Glomerular endothelial cell (primary cell): ENCODE measurements around the gene SLC25A25. TPM values are rescaled to one million over a fixed set of nuclear protein-coding genes. Genes with fewer than 3 reads are reported as not detected.

Source experiments
- DNase-seq: peaks from one replicate; pipeline ENCODE4 v3.0.0-alpha.2; 2011; ENCODE audit warnings: low read depth, low spot score; ENCODE audit errors: extremely low read depth
- total RNA-seq: library from RNA; depleted of rRNA; stranded (reverse); fragments of >200 nt; gene quantifications from 2 replicates; pipeline ENCODE4 v1.2.3, GENCODE V29; 2015

The SLC25A25 gene
- total RNA-seq, 1 donor from 2014 or later: 24.1 TPM

DNA sequence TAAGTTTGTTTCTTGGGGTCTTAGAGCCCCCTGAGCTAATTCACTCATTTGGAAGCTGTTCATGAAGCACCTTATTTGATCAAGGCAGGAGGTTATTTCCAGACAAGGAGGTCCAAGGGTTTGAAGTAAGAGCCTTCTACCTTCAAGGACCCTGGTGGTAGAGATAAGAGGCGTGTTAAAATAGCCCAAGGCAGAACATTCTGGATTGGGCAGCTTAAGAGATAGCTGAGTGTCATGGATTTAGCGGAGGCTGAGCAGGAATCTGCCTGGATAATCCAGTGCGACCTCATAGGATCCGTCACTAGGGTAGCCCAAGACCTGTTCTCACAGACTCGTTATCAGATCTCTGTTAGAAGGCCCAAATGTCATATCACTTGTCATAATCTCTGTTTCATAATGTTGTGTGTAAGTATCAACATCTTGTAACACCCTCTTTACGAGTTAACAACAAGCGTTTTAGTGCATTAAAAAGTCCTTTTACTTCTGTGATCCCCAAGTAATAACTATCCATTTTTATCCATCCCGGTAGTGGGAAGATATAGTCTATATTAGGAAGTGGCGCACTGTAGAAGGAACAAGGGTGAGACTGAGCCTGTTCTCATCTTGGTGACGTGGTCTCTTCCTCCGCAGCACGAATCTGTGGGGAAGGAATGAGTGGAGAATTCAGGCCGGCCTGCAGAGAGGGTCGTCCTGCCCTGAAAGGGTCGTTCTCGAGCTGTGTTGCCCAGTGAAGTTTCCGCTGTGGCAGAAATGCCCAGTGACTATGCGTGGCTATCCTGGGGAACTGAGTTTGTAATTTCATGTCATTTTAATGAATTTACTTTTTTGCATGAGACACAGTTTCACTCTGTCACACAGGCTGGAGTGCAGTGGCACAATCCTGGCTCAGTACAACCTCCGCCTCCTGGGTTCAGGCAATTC, 28.8 kb downstream of the SLC25A25 start:
- DNase-seq: no peak

DNA sequence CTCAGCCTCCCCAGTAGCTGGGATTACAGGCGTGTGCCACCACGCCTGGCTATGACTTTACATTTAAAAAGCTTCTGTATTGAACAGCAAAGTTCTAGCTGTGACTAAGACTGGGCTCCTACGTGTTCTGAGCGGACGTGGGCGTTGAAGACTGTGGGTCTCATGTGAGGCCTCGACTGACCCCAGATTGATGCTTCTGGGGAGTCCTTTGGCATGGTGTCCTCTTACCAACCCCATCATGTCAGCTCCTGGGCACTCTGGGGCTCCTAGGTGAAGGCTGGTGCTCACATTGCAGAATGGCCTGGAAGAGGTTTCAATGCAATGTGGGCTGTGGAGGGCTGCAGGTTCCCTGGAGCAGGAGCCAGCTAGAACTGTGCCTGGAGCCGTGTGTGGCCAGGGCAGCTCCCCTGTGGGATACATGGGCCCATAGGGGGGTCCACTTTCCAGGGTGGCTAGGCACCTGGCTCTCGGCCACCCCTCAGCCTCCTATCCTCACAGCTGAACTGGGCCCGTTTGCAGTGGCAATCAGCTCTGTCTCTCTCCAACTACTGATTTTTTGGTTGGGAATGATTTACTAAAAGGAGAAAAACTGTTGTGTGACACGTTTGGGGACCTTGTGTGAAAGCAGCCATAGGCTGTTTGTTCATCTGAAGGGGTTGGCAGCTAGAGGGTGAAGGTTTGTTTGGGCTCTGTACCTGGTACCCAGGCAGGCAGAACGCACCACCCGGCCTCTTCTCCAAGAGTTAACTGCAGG, 29.7 kb downstream of the SLC25A25 start:
- no peak for DNase-seq

DNA sequence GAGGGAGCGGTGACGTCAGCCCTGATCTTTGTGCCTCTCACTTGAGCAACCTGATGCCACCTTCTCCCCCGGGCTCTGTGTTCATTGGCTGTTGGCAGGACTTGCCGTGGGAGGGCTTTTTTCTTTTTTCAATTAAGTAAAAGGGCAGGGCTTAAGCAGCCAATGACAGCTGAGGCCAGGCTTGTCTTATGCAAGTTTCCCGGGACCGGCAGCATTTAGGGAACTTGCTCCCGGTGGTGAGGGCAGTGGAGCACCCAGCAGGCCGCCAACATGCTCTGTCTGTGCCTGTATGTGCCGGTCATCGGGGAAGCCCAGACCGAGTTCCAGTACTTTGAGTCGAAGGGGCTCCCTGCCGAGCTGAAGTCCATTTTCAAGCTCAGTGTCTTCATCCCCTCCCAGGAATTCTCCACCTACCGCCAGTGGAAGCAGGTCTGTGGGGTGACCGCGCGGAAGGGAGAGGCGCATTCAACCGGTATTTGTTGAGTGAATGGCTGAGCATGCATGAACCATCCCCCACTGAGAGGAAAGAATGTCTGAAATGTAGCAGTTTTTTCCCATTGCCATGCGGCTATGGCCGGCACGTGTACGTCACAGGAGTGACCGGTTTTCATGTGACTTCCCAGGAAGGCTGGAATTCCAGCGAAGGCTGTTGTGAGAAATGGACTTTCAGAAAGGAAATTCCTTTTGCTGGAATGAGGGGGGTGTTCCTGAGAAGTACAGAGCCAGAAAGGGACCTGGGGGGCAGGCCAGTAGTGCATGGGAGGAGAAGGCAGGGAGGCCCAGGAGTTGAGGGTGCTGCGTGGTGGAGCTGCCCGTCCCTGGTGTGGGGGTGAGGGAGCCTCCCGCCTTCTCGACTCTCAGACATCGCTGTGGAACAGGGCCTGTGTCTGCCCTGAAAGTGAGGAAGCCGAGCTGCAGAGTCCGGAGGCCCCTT, 30.5 kb downstream of the SLC25A25 start:
- DNase-seq: peak; percentile 88

DNA sequence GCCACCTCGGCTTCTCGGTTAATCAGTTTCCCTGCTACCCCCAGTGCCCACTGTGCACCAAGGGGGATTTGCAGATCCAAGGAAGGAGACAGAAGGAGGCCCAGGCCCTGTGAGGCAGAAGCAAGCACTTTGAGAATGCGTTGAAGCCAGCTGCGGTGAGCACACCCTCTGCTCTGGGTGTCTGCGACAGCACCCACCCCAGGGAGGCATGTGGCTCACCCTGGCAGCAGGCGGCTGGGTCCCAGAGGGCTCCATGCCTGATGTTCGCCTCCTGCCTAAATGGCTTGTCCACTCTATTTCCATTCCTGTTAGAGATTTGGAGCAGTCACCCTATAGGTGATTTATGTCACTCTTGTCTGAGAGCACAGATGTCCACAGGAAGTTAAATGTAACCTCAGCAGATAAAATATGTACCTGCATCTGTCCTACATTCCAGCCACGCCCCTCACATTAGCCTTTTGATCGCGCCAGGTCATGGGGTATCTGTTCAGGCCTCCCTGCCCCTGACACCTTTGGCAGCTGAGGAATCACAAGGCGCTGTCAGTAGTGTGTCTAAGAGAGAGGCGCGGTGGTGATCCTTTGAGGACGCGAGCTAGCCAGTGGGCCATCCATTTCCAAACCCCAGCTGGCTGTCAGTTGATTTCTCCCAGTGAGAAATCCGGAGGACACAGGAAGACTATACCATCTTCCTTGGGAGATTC, 31.3 kb downstream of the SLC25A25 start:
- DNase-seq: no peak

DNA sequence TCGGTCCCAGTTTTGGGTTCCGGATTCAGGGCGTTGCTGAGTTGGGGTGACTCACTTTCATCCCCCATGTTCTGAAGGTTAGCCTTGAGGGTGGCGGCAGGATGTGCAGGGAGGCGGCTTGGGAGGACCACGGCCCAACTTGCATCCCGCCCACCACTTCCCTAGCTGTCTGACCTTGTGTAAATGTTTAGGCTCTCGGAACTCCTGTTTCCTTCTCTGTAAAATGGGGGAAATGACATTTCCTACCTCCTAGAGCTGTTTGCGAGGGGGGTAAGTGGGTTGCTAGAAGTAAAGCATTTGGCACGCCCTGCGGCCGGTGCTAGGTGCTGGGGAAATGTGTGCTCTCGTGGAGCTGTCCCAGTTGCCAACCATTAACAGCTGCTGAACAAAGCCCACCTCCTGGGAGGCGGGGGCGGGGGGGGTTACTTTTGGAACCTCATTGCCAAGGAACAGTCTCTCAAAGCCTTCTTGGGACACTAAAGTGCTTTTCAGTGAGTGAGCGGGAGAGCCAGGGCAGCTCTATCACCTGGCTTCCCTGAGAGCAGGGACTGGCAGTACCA, 32.0 kb downstream of the SLC25A25 start:
- DNase-seq: peak; percentile 48

DNA sequence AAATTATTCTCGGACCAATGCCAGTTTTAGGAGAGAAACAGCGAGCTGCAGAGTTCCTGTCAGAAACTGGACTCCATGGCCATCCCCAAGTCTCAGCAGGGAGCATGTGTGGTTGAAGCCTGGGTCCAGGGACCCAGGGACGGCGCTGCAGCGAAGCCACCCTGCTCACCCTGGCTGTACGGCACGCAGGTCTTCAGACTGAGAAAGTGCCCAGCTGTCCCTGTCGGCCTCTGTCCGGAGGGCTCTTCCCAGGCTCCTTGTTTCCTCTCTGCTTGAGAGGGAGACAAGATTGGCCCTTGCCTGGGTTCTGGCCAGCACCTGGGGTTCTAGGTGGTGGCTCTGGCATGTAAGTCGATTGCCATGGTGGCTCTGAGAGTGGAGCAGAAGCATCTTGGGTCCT, 32.5 kb downstream of the SLC25A25 start:
- no peak for DNase-seq

DNA sequence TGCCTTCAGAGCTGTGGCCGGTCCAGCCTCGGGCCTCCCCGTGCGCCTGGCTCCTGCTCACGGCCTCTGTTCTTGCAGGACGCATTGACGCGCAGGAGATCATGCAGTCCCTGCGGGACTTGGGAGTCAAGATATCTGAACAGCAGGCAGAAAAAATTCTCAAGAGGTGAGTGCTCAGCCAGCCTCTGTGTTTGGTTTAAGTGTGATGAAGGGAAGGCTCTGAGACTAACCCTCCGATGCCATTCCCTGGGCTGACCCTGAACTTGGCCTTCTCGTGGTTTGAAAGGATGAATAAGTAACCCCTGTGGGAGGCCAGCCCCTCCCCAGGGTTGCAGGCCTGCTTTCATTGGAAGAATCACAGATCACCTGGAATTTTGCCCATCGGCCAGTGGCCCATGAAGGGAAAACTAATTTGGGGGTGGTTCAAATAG, 33.2 kb downstream of the SLC25A25 start:
- DNase-seq: no peak

DNA sequence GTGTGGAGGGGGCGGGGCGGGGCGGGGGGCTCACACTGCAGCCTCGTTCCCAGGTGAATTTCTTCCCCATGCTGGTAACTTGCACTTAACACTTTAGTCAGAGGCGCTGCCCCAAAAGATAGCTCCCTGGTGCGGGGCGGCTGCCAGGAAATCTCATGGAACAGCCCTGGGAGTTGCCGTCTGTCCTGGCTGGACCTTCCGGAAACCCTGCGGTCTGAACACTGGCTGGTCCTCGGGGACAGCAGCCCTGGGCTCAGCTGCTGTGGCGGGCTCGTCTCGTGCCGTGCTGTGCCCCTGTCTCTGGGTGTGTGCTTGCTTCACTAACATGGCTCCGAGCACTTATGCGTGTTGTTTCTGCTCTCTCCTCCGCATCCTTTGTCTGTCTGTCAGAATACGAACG, 33.7 kb downstream of the SLC25A25 start:
- DNase-seq: no peak

DNA sequence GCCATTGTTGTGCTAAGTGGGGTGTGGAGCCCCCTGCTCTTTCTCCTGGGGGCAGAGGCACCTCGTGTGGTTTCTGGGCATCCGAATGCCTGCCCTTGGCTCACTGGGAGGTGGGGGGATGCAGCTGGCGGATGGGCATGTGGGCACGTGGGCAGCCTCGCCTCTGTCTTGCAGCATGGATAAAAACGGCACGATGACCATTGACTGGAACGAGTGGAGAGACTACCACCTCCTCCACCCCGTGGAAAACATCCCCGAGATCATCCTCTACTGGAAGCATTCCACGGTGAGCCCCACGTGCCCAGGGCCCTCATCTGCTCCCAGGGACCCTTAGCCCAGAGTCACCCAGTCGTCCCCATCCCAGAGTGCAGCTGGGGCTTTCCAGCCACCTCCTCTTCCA, 34.2 kb downstream of the SLC25A25 start:
- DNase-seq: no peak

DNA sequence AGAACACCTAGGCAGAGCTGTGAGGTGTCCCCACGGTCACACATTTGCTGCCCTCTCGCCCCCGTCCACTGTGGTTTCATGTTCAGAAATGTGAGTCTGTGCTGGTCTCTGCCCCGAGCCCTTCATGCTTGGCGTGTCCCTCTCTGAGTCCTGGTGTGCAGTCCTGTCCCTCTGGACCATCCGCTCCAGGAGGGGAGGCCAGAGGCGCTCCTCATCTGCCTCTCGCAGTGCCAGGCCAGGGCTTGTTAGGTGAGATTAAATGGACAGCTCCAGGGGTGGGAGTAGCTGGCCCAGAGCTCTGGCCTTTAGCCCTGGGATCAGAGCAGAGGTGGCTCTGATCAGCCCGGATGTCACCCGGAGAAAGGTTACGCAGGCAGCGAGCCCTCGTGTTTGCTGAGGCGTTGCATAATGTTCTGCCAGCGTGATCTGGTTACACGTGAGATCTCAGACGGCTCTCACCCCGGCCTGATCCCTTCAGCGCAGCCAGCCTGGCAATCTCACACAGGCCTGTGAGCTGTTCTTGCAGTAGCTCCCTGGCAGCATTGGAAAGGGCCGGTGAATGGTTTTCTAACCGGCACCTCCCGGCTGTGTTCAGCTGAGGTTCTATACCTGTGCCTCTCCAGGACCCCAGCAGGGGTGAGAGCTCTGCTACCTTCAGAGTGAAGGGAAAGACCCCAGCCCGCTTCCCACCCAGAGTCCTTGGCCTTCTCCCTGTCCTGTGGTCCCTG, 35.0 kb downstream of the SLC25A25 start:
- DNase-seq: no peak

DNA sequence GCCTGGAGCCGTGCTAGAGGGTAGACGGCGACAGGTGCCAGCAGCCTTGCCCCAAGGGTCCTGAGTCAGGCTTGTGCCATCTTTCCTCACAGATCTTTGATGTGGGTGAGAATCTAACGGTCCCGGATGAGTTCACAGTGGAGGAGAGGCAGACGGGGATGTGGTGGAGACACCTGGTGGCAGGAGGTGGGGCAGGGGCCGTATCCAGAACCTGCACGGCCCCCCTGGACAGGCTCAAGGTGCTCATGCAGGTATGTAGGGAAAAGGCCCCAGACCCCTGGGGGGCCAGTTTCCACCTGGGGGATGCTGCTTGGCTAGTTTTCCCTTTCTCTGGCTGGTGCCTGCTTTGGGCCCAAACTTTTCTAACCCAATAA, 35.5 kb downstream of the SLC25A25 start:
- no peak for DNase-seq

DNA sequence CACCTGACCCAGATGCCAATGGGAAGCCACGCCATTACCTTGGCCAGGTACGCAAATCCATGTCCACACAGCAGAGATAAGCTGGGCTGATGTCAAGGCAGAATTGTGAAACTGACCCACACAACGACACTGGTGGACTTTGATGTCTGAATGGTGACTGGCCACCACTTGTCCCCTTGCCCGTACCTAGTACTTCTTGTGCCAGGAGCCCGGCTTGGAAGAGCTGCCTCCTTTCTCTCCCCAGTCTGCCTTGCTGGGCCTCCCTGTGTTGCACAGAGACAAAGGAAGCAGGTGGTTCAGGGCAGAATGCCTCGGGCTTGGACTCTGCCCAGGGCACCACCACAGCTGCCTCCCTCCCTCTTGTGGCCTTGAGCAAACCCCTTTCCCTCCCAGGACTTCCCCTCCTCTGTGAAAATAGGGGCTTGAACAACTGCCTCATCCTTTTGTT, 36.2 kb downstream of the SLC25A25 start:
- DNase-seq: no peak

DNA sequence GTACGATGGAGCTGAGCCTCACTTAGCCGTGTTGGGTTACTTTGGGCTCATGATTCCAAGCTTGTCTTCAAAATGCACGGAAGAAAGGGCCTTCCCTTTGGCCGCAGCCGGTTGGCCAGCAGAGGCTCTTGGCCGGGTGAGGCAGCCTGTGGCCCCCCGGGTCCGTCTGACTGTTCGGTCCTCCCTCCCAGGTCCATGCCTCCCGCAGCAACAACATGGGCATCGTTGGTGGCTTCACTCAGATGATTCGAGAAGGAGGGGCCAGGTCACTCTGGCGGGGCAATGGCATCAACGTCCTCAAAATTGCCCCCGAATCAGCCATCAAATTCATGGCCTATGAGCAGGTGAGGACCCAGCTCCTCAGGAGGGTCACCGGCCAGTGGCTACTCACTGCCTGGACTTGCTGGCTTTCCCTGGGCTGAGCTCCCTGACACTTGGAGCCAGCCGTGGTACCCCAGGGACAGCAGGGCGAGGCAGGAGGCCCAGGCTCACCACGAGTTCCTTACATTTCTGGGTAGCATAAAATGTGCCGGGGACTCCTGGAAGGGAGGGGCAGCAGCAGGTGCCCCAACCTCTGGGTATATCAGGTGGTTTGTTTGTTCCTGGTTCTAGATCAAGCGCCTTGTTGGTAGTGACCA, 37.6 kb downstream of the SLC25A25 start:
- no peak for DNase-seq

DNA sequence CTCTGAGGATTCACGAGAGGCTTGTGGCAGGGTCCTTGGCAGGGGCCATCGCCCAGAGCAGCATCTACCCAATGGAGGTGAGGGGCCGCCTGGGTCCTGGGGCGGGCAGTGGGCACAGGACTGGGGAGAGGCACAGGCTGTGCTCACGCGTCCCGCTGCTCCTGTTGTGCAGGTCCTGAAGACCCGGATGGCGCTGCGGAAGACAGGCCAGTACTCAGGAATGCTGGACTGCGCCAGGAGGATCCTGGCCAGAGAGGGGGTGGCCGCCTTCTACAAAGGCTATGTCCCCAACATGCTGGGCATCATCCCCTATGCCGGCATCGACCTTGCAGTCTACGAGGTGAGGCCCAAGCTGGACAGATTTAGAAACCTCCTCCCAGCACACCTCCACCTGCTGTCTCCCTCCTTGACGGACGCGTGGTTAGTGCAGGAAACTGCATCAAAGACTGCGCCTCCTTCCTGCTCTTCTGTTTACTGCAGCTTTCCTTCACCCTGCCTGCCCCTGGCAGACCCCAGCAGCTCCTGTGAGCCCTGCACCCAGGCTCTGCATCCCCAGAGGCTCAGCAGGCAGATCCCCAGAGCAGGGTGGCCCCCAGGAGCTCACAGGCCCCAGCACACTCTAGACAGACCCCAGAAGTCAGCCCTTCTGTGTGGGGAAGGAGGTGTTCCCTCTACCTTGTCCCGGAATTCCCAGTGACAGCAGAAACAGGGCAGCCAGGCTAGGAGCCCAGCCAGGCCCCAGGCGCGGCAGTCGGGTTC, 38.3 kb downstream of the SLC25A25 start:
- DNase-seq: no peak

DNA sequence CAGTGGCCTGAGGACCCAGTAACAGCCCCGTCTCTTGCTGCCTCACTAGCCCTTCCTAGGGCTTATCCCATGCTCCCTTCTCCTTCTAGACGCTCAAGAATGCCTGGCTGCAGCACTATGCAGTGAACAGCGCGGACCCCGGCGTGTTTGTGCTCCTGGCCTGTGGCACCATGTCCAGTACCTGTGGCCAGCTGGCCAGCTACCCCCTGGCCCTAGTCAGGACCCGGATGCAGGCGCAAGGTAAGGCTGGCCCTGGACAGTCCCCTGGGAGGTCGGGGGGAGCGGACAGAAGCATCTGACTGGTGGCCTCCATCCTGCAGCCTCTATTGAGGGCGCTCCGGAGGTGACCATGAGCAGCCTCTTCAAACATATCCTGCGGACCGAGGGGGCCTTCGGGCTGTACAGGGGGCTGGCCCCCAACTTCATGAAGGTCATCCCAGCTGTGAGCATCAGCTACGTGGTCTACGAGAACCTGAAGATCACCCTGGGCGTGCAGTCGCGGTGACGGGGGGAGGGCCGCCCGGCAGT, 39.0 kb downstream of the SLC25A25 start:
- no peak for DNase-seq

DNA sequence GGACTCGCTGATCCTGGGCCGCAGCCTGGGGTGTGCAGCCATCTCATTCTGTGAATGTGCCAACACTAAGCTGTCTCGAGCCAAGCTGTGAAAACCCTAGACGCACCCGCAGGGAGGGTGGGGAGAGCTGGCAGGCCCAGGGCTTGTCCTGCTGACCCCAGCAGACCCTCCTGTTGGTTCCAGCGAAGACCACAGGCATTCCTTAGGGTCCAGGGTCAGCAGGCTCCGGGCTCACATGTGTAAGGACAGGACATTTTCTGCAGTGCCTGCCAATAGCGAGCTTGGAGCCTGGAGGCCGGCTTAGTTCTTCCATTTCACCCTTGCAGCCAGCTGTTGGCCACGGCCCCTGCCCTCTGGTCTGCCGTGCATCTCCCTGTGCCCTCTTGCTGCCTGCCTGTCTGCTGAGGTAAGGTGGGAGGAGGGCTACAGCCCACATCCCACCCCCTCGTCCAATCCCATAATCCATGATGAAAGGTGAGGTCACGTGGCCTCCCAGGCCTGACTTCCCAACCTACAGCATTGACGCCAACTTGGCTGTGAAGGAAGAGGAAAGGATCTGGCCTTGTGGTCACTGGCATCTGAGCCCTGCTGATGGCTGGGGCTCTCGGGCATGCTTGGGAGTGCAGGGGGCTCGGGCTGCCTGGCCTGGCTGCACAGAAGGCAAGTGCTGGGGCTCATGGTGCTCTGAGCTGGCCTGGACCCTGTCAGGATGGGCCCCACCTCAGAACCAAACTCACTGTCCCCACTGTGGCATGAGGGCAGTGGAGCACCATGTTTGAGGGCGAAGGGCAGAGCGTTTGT, 39.6 kb downstream of the SLC25A25 start:
- no peak for DNase-seq
